SKM-1 treated with dmso at 0.1 percent for 144 hours (cell line): ENCODE results near the gene GRIN3B.
"Not testable (repeated sequence)": the region's sequence is repeated elsewhere in the genome, so short reads cannot be mapped to it uniquely, and the experiment has no call there.

ENCODE experiments used
- DNase-seq: peaks from one replicate; lab custom pipeline; 2025; ENCODE audit not compliant: unreplicated experiment; lab: John Stamatoyannopoulos, UW

GRIN3B gene

GRCh38 chr19:1018932-1019615, 18.9 kb downstream of the GRIN3B start:
- DNase-seq, result no peak

- no peak for DNase-seq
Measured at GRCh38 chr19:1019616-1019961, 19.4 kb downstream of the GRIN3B start.

GRCh38 chr19:1019980-1020867, 20.0 kb downstream of the GRIN3B start:
- DNase-seq, result no peak

GRCh38 chr19:1020868-1021425, 20.7 kb downstream of the GRIN3B start, which contains the start of gene TMEM259:
Gene TMEM259, minus strand, starts transcription at chr19:1021123. Its CDS starts 127 bp downstream, at chr19:1020996.
- DNase-seq, result peak; percentile 94

- DNase-seq, result not testable (repeated sequence)
Measured at GRCh38 chr19:1023883-1024188, 23.6 kb downstream of the GRIN3B start.

GRCh38 chr19:1025080-1025479, 24.9 kb downstream of the GRIN3B start:
- not testable (repeated sequence) for DNase-seq

GRCh38 chr19:1025960-1026782, 26.0 kb downstream of the GRIN3B start, which contains the start of gene CNN2:
Gene CNN2, plus strand, starts transcription at chr19:1026608. Its CDS starts 54 bp downstream, at chr19:1026662.
- peak; percentile 61 for DNase-seq

- DNase-seq, result peak; percentile 32
Measured at GRCh38 chr19:1026783-1027649, 26.8 kb downstream of the GRIN3B start.

GRCh38 chr19:1027650-1028061, 27.4 kb downstream of the GRIN3B start:
- no peak for DNase-seq

GRCh38 chr19:1028062-1028926, 28.1 kb downstream of the GRIN3B start:
- DNase-seq, result peak; percentile 79

- no peak for DNase-seq
Measured at GRCh38 chr19:1032264-1032867, 32.1 kb downstream of the GRIN3B start.

- no peak for DNase-seq
Measured at GRCh38 chr19:1035998-1036621, 35.9 kb downstream of the GRIN3B start.

- no peak for DNase-seq
Measured at GRCh38 chr19:1037621-1038064, 37.4 kb downstream of the GRIN3B start.

GRCh38 chr19:1038978-1039645, 38.9 kb downstream of the GRIN3B start:
- DNase-seq, result no peak

- DNase-seq, result peak; percentile 93
Measured at GRCh38 chr19:1039646-1040475, 39.6 kb downstream of the GRIN3B start, which contains the start of gene ABCA7. Gene ABCA7, plus strand, starts transcription at chr19:1040107. Its CDS starts 1,255 bp downstream, at chr19:1041362.

- peak; percentile 60 for DNase-seq
Measured at GRCh38 chr19:1040476-1041271, 40.5 kb downstream of the GRIN3B start.
